Left colon (tissue), 2 donors: ENCODE measurements around the gene B9D1. TPM values are rescaled to one million over a fixed set of nuclear protein-coding genes. Genes with fewer than 3 reads are reported as not detected.
A peak's percentile ranks its signal among the peaks of the same experiment; 100 is the strongest.

Source experiments
- ATAC-seq: fragments of 200-7000 bp; cut with Tn5 transposase; one replicate; pipeline ENCODE4 v1.9.1; 2020; ENCODE audit warnings: mild to moderate bottlenecking, moderate library complexity
- DNase-seq, 2 donors: peaks; one replicate each; pipeline ENCODE4 v3.0.0-alpha.2; 2020
- intact Hi-C, 2 donors: fragments of 100-400 bp; cut with DNase I in 1 of 2; cut with micrococcal nuclease in 1 of 2; formaldehyde crosslinking; loops; one replicate each; pipeline versions ENCODE4 v1.11.2 to v1.14.0; 2022; cut with DNase I, micrococcal nuclease
- microRNA-seq, 2 donors: library from miRNA; unstranded; fragments of <30 nt; microRNA quantifications; one replicate each; pipeline versions ENCODE4 v1.1.0 to v1.2.0, GENCODE V29; 2020
- total RNA-seq, 2 donors: library from RNA; stranded (reverse); fragmentation: NEBNext Ultra II Directional; extraction: Animal tissue kit (Norgen Biotek cat#: 25700); gene quantifications; one replicate each; pipeline ENCODE4 v1.2.1, GENCODE V29; 2021
- donor health status: DM: no; HTN: no; CAD: no.
- donor health status: DM: yes; HTN: yes; CAD: no.

B9D1 gene
- total RNA-seq, 2 donors from 2014 or later = 7.1 to 7.3 TPM

GRCh38 chr17:19303367-19303776 is 59.2 kb downstream of the B9D1 start:
- ATAC-seq = no peak
- intact Hi-C loops = no loop called here
- no peak for DNase-seq

- DNase-seq (no peak), ATAC-seq (no peak)
- intact Hi-C loops = no loop called here
Observed at GRCh38 chr17:19302791-19303331, 59.7 kb downstream of the B9D1 start.

GRCh38 chr17:19301973-19302372 is 60.5 kb downstream of the B9D1 start:
- ATAC-seq = no peak
- intact Hi-C loops = no loop called here
- DNase-seq = no peak

GRCh38 chr17:19301274-19301951 is 61.1 kb downstream of the B9D1 start:
- DNase-seq (peak; percentile 63 to 69), ATAC-seq (peak; percentile 78)
- intact Hi-C loops = no loop called here

GRCh38 chr17:19299866-19300265 is 62.7 kb downstream of the B9D1 start:
- no peak for ATAC-seq
- no peak for DNase-seq
- intact Hi-C loops = no loop called here

- ATAC-seq (no peak), DNase-seq (no peak)
- intact Hi-C loops = no loop called here
Observed at GRCh38 chr17:19299214-19299747, 63.2 kb downstream of the B9D1 start.

GRCh38 chr17:19298569-19299213 is 63.8 kb downstream of the B9D1 start:
- DNase-seq (no peak), ATAC-seq (no peak)
- intact Hi-C loops = no loop called here

GRCh38 chr17:19296786-19297778 is 65.4 kb downstream of the B9D1 start:
- ATAC-seq (no peak), DNase-seq (no peak)
- intact Hi-C loops = no loop called here

- ATAC-seq (no peak), DNase-seq (no peak)
- intact Hi-C loops = no loop called here
Observed at GRCh38 chr17:19295473-19296135, 66.9 kb downstream of the B9D1 start.

GRCh38 chr17:19294443-19294842 is 68.1 kb downstream of the B9D1 start:
- intact Hi-C loops = no loop called here
- no peak for DNase-seq
- no peak for ATAC-seq

Small RNA genes lying within 50 kb of the gene (microRNA-seq; reads per million reads assigned to microRNA genes)
- 170 to 540 reads per million in 2 donors for gene MIR1180

Other genes with a start within 250 kb of the B9D1 start
- gene GRAPL, start 235.1 kb downstream of the B9D1 start, total RNA-seq = 1 to 10 TPM; 1.4 to 1.8 TPM
- 10 to 100 TPM; 41.0 to 45.9 TPM for gene EPN2, start 125.4 kb downstream of the B9D1 start, total RNA-seq
- gene MAPK7, start 15.8 kb upstream of the B9D1 start, total RNA-seq = 10 to 100 TPM; 42.5 to 47.4 TPM
- 10 to 100 TPM; 12.9 to 68.6 TPM for gene MFAP4, start 24.5 kb upstream of the B9D1 start, total RNA-seq
- gene RNF112, start 48.5 kb upstream of the B9D1 start, total RNA-seq = 1 to 10 TPM; 4.0 to 4.6 TPM
- gene SLC47A1, start 171.1 kb upstream of the B9D1 start, total RNA-seq = 1 to 10 TPM in 1 of 2 donors, under 1 TPM in 1; 0.52 to 1.2 TPM